Activated T-cell treated with anti-CD3 and anti-CD28 coated beads, Interleukin-2, amount 50 U/mL, for 24 hours (primary cell): ENCODE measurements around the gene STIP1.

Experiments used
- DNase-seq: peaks from one replicate; pipeline ENCODE4 v3.0.0-alpha.2; 2020
- H3K27ac Mint-ChIP-seq: 2 replicates; pipeline ENCODE4 v1.8.0; 2020; ENCODE audit warnings: mild to moderate bottlenecking, mixed read lengths
- H3K27me3 Mint-ChIP-seq: 2 replicates; pipeline ENCODE4 v1.8.0; 2020; ENCODE audit warnings: mixed read lengths
- H3K36me3 Mint-ChIP-seq: 2 replicates; pipeline ENCODE4 v1.8.0; 2020; ENCODE audit warnings: low read depth, mixed read lengths
- H3K4me1 Mint-ChIP-seq: 2 replicates; pipeline ENCODE4 v1.8.0; 2020; ENCODE audit warnings: low read depth, mixed read lengths
- H3K4me3 Mint-ChIP-seq: 2 replicates; pipeline ENCODE4 v1.8.0; 2020; ENCODE audit warnings: mild to moderate bottlenecking, moderate library complexity, mixed read lengths
- H3K9me3 Mint-ChIP-seq: 2 replicates; pipeline ENCODE4 v1.8.0; 2020; ENCODE audit warnings: mixed read lengths

Gene STIP1

GRCh38 chr11:64249563-64250414 is 63.8 kb downstream of the STIP1 start:
- H3K27ac Mint-ChIP-seq: no peak overlapping the region
- peaks cover 24% of the 10 kb centered on the region for H3K4me1 Mint-ChIP-seq
- peak overlapping the region; percentile 6 for H3K4me3 Mint-ChIP-seq
- no peaks in the 10 kb centered on the region for H3K27me3 Mint-ChIP-seq
- peaks cover 15% of the 10 kb centered on the region for H3K36me3 Mint-ChIP-seq
- DNase-seq: no peak
- H3K9me3 Mint-ChIP-seq: no peaks in the 10 kb centered on the region

- no peak overlapping the region for H3K27ac Mint-ChIP-seq
- peak; percentile 62 for DNase-seq
- H3K27me3 Mint-ChIP-seq: no peaks in the 10 kb centered on the region
- peaks cover 24% of the 10 kb centered on the region for H3K4me1 Mint-ChIP-seq
- no peaks in the 10 kb centered on the region for H3K9me3 Mint-ChIP-seq
- H3K4me3 Mint-ChIP-seq: peak overlapping the region; percentile 80
- peaks cover 12% of the 10 kb centered on the region for H3K36me3 Mint-ChIP-seq
Measured at GRCh38 chr11:64250415-64251015, 64.5 kb downstream of the STIP1 start.

GRCh38 chr11:64251016-64251752 is 65.2 kb downstream of the STIP1 start, which contains the start of gene PLCB3:
TSS of gene PLCB3 (plus strand) at chr11:64251530. CDS start at chr11:64251650, 120 bp downstream.
- Mint-ChIP-seq H3K4me3 (peak within 1 kb of the TSS; percentile 82), H3K27ac (peak within 1 kb of the TSS; percentile 59), H3K36me3 (peaks cover 9% of the 10 kb centered on the region), H3K9me3 (no peaks in the 10 kb centered on the region), H3K4me1 (peaks cover 24% of the 10 kb centered on the region), H3K27me3 (no peaks in the 10 kb centered on the region)
- DNase-seq: peak; percentile 89

GRCh38 chr11:64251753-64252002 is 65.7 kb downstream of the STIP1 start:
- Mint-ChIP-seq H3K4me1 (peaks cover 24% of the 10 kb centered on the region), H3K36me3 (peaks cover 11% of the 10 kb centered on the region), H3K9me3 (no peaks in the 10 kb centered on the region), H3K27ac (peak overlapping the region; percentile 59), H3K4me3 (peak overlapping the region; percentile 82), H3K27me3 (no peaks in the 10 kb centered on the region)
- DNase-seq: no peak

GRCh38 chr11:64252003-64252872 is 66.3 kb downstream of the STIP1 start:
- Mint-ChIP-seq H3K36me3 (peaks cover 12% of the 10 kb centered on the region), H3K27ac (peak overlapping the region; percentile 59), H3K9me3 (no peaks in the 10 kb centered on the region), H3K27me3 (no peaks in the 10 kb centered on the region), H3K4me1 (peaks cover 22% of the 10 kb centered on the region), H3K4me3 (peak overlapping the region; percentile 82)
- no peak for DNase-seq

GRCh38 chr11:64253043-64253442 is 67.1 kb downstream of the STIP1 start:
- Mint-ChIP-seq H3K27me3 (no peaks in the 10 kb centered on the region), H3K27ac (no peak overlapping the region)

GRCh38 chr11:64253481-64253880 is 67.5 kb downstream of the STIP1 start:
- DNase-seq: no peak
- peak overlapping the region; percentile 16 for H3K4me3 Mint-ChIP-seq
- no peaks in the 10 kb centered on the region for H3K27me3 Mint-ChIP-seq
- peaks cover 22% of the 10 kb centered on the region for H3K36me3 Mint-ChIP-seq
- peaks cover 15% of the 10 kb centered on the region for H3K4me1 Mint-ChIP-seq
- no peak overlapping the region for H3K27ac Mint-ChIP-seq
- no peaks in the 10 kb centered on the region for H3K9me3 Mint-ChIP-seq

More at GRCh38 chr11:64253043-64253442, 67.1 kb downstream of the STIP1 start:
- peaks cover 19% of the 10 kb centered on the region for H3K4me1 Mint-ChIP-seq
- H3K36me3 Mint-ChIP-seq: peaks cover 18% of the 10 kb centered on the region
- H3K9me3 Mint-ChIP-seq: no peaks in the 10 kb centered on the region
- peak overlapping the region; percentile 16 for H3K4me3 Mint-ChIP-seq
- no peak for DNase-seq
